GM23338 (cell line): ENCODE results near the gene KPNA4. TPM values are rescaled to one million over a fixed set of nuclear protein-coding genes. Genes with fewer than 3 reads are reported as not detected.

Experiments
- ATAC-seq: fragments of 200-7000 bp; cut with Tn5 transposase; 3 replicates; pipeline ENCODE4 v1.9.1; 2020
- DNase-seq: peaks from one replicate; pipeline ENCODE4 v3.0.0-alpha.2; 2015; ENCODE audit warnings: low spot score
- H2AFZ ChIP-seq: fragments of 200-600 bp; sonication (generic); 2 replicates; pipeline ENCODE4 v1.8.0; 2016; ENCODE audit warnings: antibody characterized with exemption, mild to moderate bottlenecking, moderate library complexity
- H3F3A ChIP-seq: fragments of 200-600 bp; sonication (generic); replicated peaks from 2 replicates; pipeline ENCODE4 v1.8.0; 2017; ENCODE audit warnings: antibody characterized with exemption, mixed run types, low read depth
- H3K27ac ChIP-seq: fragments of 200-600 bp; sonication (generic); 2 replicates; pipeline ENCODE4 v1.6.1; 2016; ENCODE audit warnings: low read depth
- H3K27me3 ChIP-seq: fragments of 200-600 bp; sonication (generic); 2 replicates; pipeline ENCODE4 v1.8.0; 2016; ENCODE audit warnings: mild to moderate bottlenecking, mixed run types, moderate library complexity; ENCODE audit not compliant: insufficient read depth
- H3K36me3 ChIP-seq: fragments of 200-600 bp; sonication (generic); 2 replicates; pipeline ENCODE4 v1.8.0; 2016; ENCODE audit warnings: mild to moderate bottlenecking; ENCODE audit not compliant: insufficient read depth
- H3K4me1 ChIP-seq: fragments of 200-600 bp; sonication (generic); 2 replicates; pipeline ENCODE4 v1.8.0; 2016; ENCODE audit warnings: mild to moderate bottlenecking, moderate library complexity; ENCODE audit not compliant: insufficient read depth
- H3K4me2 ChIP-seq: fragments of 200-600 bp; sonication (generic); 2 replicates; pipeline ENCODE4 v1.7.1; 2017; ENCODE audit warnings: mixed run types
- H3K4me3 ChIP-seq: fragments of 200-600 bp; sonication (generic); 2 replicates; pipeline ENCODE4 v1.6.1; 2016; ENCODE audit warnings: mixed run types
- H3K79me2 ChIP-seq: fragments of 200-600 bp; sonication (generic); replicated peaks from 2 replicates; pipeline ENCODE4 v1.8.0; 2017; ENCODE audit warnings: mild to moderate bottlenecking; ENCODE audit not compliant: insufficient read depth
- H3K9me2 ChIP-seq: fragments of 200-600 bp; sonication (generic); 2 replicates; pipeline ENCODE4 v1.8.0; 2017; ENCODE audit not compliant: insufficient read depth
- H4K20me1 ChIP-seq: fragments of 200-600 bp; sonication (generic); replicated peaks from 2 replicates; pipeline ENCODE4 v1.8.0; 2017; ENCODE audit warnings: mild to moderate bottlenecking; ENCODE audit not compliant: insufficient read depth
- H3K27ac Mint-ChIP-seq: 2 replicates; pipeline ENCODE4 v1.8.0; 2020; ENCODE audit warnings: inconsistent platforms, mild to moderate bottlenecking, moderate library complexity, mixed read lengths
- H3K27me3 Mint-ChIP-seq: 3 replicates; pipeline ENCODE4 v1.8.0; 2022; ENCODE audit warnings: low read depth, mild to moderate bottlenecking, moderate library complexity, mixed read lengths, inconsistent platforms; ENCODE audit not compliant: insufficient read depth, poor library complexity
- H3K36me3 Mint-ChIP-seq: 3 replicates; pipeline ENCODE4 v1.8.0; 2021; ENCODE audit warnings: low read depth, mild to moderate bottlenecking, inconsistent platforms, moderate library complexity, mixed read lengths
- H3K4me1 Mint-ChIP-seq: 3 replicates; pipeline ENCODE4 v1.8.0; 2020; ENCODE audit warnings: mild to moderate bottlenecking, inconsistent platforms, mixed read lengths
- H3K4me3 Mint-ChIP-seq: 3 replicates; pipeline ENCODE4 v1.8.0; 2021; ENCODE audit warnings: moderate library complexity, mild to moderate bottlenecking, inconsistent platforms, mixed read lengths
- H3K9me3 Mint-ChIP-seq: 3 replicates; pipeline ENCODE4 v1.8.0; 2020; ENCODE audit warnings: moderate library complexity, mild to moderate bottlenecking, inconsistent platforms, mixed read lengths
- CREB1 ChIP-seq: fragments of 250-450 bp; sonication (Bioruptor Pico); IDR thresholded peaks from 2 replicates; pipeline ENCODE4 v1.5.0; 2020; ENCODE audit warnings: low read depth, mild to moderate bottlenecking, moderate library complexity
- EZH2 ChIP-seq: fragments of 200-600 bp; sonication (generic); IDR thresholded peaks from one replicate; pipeline ENCODE4 v1.8.0; 2017; ENCODE audit warnings: antibody characterized with exemption, mild to moderate bottlenecking, low read depth; ENCODE audit not compliant: unreplicated experiment
- EZH2phosphoT487 ChIP-seq: fragments of 200-600 bp; sonication (generic); IDR thresholded peaks from one replicate; pipeline ENCODE4 v1.8.1; 2018; ENCODE audit warnings: antibody characterized with exemption; ENCODE audit not compliant: unreplicated experiment
- JUNB ChIP-seq: IDR thresholded peaks from one replicate; pipeline ENCODE4 v1.6.1; 2016; ENCODE audit warnings: antibody characterized with exemption; ENCODE audit not compliant: unreplicated experiment
- NANOG ChIP-seq: IDR thresholded peaks from 2 replicates; pipeline ENCODE4 v1.6.1; 2016; ENCODE audit warnings: antibody characterized with exemption, borderline replicate concordance
- POLR2AphosphoS5 ChIP-seq: IDR thresholded peaks from 2 replicates; pipeline ENCODE4 v1.6.1; 2016; ENCODE audit warnings: antibody characterized with exemption, low read depth
- STAT1 ChIP-seq: IDR thresholded peaks from one replicate; pipeline ENCODE4 v1.6.1; 2016; ENCODE audit warnings: antibody characterized with exemption; ENCODE audit not compliant: unreplicated experiment
- ZNF114 ChIP-seq: fragments of 250-450 bp; sonication (Bioruptor Pico); IDR thresholded peaks from 2 replicates; pipeline ENCODE4 v1.5.0; 2020; ENCODE audit warnings: mild to moderate bottlenecking, moderate library complexity
- ZNF331 ChIP-seq: fragments of 250-450 bp; sonication (Bioruptor Pico); IDR thresholded peaks from 2 replicates; pipeline ENCODE4 v1.5.0; 2020; ENCODE audit warnings: low read depth, mild to moderate bottlenecking, moderate library complexity
- ZNF462 ChIP-seq: fragments of 250-450 bp; sonication (Bioruptor Pico); IDR thresholded peaks from 2 replicates; pipeline ENCODE4 v1.5.0; 2020; ENCODE audit warnings: mild to moderate bottlenecking, moderate library complexity
- polyA plus RNA-seq: library from polyadenylated mRNA; unstranded; fragments of >200 nt; fragmentation: Nextera tagmentation; extraction: Ambion mirVana; gene quantifications from 2 replicates; pipeline ENCODE4 v1.2.1, GENCODE V29; 2016
- total RNA-seq: library from RNA; depleted of rRNA; stranded (reverse); fragments of >200 nt; shearing (Covaris generic); gene quantifications from 2 replicates; pipeline ENCODE4 v1.2.3, GENCODE V29; 2014
- TF ChIP-seq, protein P1 (sequence below): IDR thresholded peaks from one replicate; pipeline ENCODE4 v1.6.1; 2018; ENCODE audit warnings: antibody characterized with exemption; ENCODE audit not compliant: unreplicated experiment
- TF ChIP-seq, protein P2 (sequence below), 2 experiments: fragments of 200-600 bp in 1 of 2; sonication (generic) in 1 of 2; conservative IDR thresholded peaks; 2 replicates each; pipeline versions ENCODE4 v1.5.1 to v1.6.1; 2016 to 2017; ENCODE audit warnings: antibody characterized with exemption in 2 of 2, low read depth in 2 of 2, mild to moderate bottlenecking in 2 of 2, moderate library complexity in 1 of 2
- TF ChIP-seq, protein P3 (sequence below): IDR thresholded peaks from 2 replicates; pipeline ENCODE4 v1.6.1; 2016; ENCODE audit warnings: antibody characterized with exemption

The KPNA4 gene
- total and polyA plus RNA-seq, 2 experiments from 2014 or later: 17.8 to 36.2 TPM

DNA sequence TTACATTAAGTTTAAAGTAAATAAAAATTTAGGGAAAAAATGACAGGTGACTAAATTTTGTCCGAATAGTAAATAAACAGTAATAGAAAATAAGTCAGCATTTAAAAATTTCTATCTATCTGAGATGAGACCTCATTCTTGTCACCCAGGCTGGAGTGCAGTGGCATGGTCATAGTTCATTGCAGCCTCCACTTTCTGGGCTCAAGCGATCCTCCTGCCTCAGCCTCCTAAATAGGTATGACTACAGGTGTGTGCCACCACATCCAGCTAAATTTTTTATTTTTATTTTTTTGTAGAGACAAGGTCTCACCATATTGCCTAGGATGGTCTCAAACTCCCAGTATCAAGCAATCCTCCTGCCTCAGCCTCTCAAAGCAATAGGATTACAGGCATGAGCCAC, 7.8 kb downstream of the KPNA4 start:
- ATAC-seq (no peak), DNase-seq (no peak)
- no peak overlapping the region for H3K4me3 Mint-ChIP-seq
- H3F3A ChIP-seq: no peaks in the 10 kb centered on the region
- TF ChIP-seq, protein P1, sequence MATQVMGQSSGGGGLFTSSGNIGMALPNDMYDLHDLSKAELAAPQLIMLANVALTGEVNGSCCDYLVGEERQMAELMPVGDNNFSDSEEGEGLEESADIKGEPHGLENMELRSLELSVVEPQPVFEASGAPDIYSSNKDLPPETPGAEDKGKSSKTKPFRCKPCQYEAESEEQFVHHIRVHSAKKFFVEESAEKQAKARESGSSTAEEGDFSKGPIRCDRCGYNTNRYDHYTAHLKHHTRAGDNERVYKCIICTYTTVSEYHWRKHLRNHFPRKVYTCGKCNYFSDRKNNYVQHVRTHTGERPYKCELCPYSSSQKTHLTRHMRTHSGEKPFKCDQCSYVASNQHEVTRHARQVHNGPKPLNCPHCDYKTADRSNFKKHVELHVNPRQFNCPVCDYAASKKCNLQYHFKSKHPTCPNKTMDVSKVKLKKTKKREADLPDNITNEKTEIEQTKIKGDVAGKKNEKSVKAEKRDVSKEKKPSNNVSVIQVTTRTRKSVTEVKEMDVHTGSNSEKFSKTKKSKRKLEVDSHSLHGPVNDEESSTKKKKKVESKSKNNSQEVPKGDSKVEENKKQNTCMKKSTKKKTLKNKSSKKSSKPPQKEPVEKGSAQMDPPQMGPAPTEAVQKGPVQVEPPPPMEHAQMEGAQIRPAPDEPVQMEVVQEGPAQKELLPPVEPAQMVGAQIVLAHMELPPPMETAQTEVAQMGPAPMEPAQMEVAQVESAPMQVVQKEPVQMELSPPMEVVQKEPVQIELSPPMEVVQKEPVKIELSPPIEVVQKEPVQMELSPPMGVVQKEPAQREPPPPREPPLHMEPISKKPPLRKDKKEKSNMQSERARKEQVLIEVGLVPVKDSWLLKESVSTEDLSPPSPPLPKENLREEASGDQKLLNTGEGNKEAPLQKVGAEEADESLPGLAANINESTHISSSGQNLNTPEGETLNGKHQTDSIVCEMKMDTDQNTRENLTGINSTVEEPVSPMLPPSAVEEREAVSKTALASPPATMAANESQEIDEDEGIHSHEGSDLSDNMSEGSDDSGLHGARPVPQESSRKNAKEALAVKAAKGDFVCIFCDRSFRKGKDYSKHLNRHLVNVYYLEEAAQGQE: no peak
- TF ChIP-seq ZNF331 (CRISPR knock-in tag): no peak
- no peak for TF ChIP-seq ZNF114 (CRISPR knock-in tag)
- TF ChIP-seq JUNB: no peak
- TF ChIP-seq ZNF462 (CRISPR knock-in tag): no peak
- no peak for TF ChIP-seq POLR2AphosphoS5
- TF ChIP-seq STAT1: no peak
- no peak for TF ChIP-seq CREB1 (CRISPR knock-in tag)
- TF ChIP-seq, protein P2, sequence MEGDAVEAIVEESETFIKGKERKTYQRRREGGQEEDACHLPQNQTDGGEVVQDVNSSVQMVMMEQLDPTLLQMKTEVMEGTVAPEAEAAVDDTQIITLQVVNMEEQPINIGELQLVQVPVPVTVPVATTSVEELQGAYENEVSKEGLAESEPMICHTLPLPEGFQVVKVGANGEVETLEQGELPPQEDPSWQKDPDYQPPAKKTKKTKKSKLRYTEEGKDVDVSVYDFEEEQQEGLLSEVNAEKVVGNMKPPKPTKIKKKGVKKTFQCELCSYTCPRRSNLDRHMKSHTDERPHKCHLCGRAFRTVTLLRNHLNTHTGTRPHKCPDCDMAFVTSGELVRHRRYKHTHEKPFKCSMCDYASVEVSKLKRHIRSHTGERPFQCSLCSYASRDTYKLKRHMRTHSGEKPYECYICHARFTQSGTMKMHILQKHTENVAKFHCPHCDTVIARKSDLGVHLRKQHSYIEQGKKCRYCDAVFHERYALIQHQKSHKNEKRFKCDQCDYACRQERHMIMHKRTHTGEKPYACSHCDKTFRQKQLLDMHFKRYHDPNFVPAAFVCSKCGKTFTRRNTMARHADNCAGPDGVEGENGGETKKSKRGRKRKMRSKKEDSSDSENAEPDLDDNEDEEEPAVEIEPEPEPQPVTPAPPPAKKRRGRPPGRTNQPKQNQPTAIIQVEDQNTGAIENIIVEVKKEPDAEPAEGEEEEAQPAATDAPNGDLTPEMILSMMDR (conservative IDR thresholded peaks at IDR 0.05; ENCODE audit: low read depth in 2 of 2): no peak
- no peak for TF ChIP-seq EZH2
- TF ChIP-seq NANOG: no peak
- TF ChIP-seq EZH2phosphoT487: no peak
- TF ChIP-seq, protein P3, sequence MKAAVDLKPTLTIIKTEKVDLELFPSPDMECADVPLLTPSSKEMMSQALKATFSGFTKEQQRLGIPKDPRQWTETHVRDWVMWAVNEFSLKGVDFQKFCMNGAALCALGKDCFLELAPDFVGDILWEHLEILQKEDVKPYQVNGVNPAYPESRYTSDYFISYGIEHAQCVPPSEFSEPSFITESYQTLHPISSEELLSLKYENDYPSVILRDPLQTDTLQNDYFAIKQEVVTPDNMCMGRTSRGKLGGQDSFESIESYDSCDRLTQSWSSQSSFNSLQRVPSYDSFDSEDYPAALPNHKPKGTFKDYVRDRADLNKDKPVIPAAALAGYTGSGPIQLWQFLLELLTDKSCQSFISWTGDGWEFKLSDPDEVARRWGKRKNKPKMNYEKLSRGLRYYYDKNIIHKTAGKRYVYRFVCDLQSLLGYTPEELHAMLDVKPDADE: no peak
- H4K20me1 ChIP-seq: peaks cover 62% of the 10 kb centered on the region
- no peaks in the 10 kb centered on the region for H3K27me3 ChIP-seq
- no peak overlapping the region for H3K4me2 ChIP-seq
- H3K36me3 ChIP-seq: no peaks in the 10 kb centered on the region
- no peaks in the 10 kb centered on the region for H3K9me2 ChIP-seq
- H3K27ac Mint-ChIP-seq: no peak overlapping the region
- H3K4me1 ChIP-seq: peaks cover 23% of the 10 kb centered on the region
- H3K36me3 Mint-ChIP-seq: peaks cover 2% of the 10 kb centered on the region; the same call in 1 of the 3 replicates
- H3K27ac ChIP-seq: no peak overlapping the region
- peaks cover 99% of the 10 kb centered on the region for H3K79me2 ChIP-seq
- no peak overlapping the region for H2AFZ ChIP-seq
- H3K4me1 Mint-ChIP-seq: peaks cover 33% of the 10 kb centered on the region
- H3K9me3 Mint-ChIP-seq: no peaks in the 10 kb centered on the region
- H3K27me3 Mint-ChIP-seq: no peaks in the 10 kb centered on the region
- H3K4me3 ChIP-seq: no peak overlapping the region
